Measurements from ENCODE around the gene RIN1. TPM values are rescaled to one million over a fixed set of nuclear protein-coding genes. Genes with fewer than 3 reads are reported as not detected.

Gene RIN1
- total and polyA plus RNA-seq, 2 of the 13 experiments (the other 11 are each of a cell fraction or from before 2014, with no cell fraction given) = 2.4 to 4.1 TPM

DNA sequence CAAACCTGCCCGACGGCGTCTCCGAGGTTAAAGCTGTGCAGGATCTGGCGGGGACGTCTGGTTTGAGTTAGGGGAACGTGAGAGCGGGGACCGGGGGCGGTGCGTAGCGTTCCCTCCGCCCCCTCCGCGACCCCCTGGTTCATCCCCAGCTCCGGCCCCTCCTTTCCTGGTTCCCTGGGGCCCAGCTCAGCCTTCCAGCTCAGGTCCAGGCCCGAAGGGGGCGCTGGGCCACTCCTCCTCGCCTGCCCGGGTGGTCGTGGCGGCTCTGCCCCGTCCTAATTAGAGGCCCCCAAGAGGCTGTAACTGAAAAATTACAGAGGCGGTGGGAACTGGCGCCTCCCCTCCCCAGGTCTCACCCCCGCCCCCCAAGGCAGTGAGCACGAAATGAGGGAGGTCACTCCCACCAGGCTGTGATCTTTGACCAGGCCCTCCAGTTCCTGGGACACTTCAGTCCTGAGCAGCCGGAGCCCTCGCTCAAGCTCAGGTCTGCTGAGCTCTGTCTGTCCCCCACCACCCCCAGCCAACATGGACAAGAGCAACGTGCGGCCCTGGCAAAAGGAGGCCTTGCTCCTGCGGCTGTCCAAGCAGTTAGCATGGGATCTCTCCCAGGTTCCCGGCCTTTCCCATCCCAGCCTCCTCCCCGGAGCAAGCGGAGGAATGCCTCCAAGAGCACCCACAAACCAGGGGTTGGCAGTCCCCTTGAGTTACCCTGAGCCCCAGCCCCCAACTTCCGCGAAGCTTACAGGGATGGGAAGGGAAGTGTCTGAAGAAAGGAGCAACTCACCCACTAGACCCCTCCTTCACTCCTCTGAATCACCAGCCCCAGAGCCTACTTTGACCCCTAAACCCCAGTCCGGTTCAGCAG, 22.7 kb downstream of the RIN1 start (continued):
- TF ChIP-seq ZNF136 (CRISPR knock-in tag; IDR thresholded peaks at IDR 0.05; ENCODE audit: low read depth) (no peak), ZNF746 (CRISPR knock-in tag; IDR thresholded peaks at IDR 0.05) (no peak; the same call in 1 of the 2 replicates), ZNF225 (CRISPR knock-in tag; IDR thresholded peaks at IDR 0.05) (0 out of 2 replicates have a peak, but pooled peaks have one; percentile 26), ZNF598 (CRISPR knock-in tag; IDR thresholded peaks at IDR 0.05; ENCODE audit: borderline replicate concordance) (no peak), ETS1 (CRISPR knock-in tag; IDR thresholded peaks at IDR 0.05) (no peak), KLF6 (CRISPR knock-in tag; IDR thresholded peaks at IDR 0.05) (no peak), GATA4 (IDR thresholded peaks at IDR 0.05; ENCODE audit: borderline replicate concordance, low read depth) (no peak), PHF20 (CRISPR knock-in tag; IDR thresholded peaks at IDR 0.05) (peak; percentile 20; the same call in 1 of the 2 replicates), ZZZ3 (CRISPR knock-in tag; IDR thresholded peaks at IDR 0.05; ENCODE audit: borderline replicate concordance) (peak; percentile 46; the same call in 1 of the 2 replicates), POLR2AphosphoS2 (IDR thresholded peaks at IDR 0.05; ENCODE audit: low read depth, low read length) (no peak), MEF2D (CRISPR knock-in tag; IDR thresholded peaks at IDR 0.05) (no peak; the same call in 1 of the 2 replicates)

Measured in HepG2 (cell line).